Activated T-cell treated with anti-CD3 and anti-CD28 coated beads for 1 hour (primary cell): ENCODE measurements around the gene KLF11.

ENCODE experiments used
- DNase-seq: peaks from one replicate; pipeline ENCODE4 v3.0.0-alpha.2; 2020; ENCODE audit warnings: low read depth

The KLF11 gene

DNA sequence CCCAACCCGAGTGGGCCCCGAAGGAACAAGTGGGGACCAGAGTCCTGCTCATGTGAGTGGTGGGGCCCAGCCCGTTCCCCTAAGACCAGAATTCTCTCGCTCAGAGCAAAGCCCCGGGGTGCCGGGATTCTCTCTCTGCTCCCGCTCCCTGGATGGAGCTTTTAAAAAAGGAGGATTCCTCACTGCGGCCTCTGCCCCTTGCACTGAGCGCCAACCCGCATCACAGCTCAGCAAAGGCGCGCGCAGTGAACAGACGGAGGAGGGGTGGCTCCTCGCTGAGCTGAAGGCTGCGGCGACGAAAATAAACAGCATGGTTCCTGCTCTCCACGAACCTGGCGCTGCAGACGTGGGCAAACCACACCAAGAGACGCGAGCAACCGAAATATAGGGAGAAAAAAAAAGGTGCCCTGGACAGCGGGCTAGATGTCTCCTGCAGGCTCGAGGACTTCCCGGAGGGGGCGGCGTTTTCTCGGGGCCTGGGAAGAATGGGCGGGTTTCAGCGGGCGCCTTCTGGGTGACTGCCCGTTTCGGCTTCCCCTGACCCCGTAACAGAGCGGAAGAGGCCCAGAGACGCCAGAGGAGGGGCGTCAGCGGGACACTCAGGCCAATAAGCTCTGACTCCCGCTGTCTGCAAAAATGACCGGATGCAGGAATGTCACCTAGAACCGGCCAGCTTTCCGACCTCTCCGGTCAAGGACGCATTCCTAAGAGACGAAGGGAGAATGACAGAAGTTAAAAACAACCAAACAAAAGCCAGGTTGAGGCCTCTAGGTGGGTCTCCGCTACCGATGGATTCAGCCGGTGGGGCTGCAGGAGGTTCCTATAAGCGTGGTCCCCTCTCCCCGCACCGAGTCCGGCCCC is 819 bp upstream of the KLF11 start:
- peak; percentile 15 for DNase-seq

DNA sequence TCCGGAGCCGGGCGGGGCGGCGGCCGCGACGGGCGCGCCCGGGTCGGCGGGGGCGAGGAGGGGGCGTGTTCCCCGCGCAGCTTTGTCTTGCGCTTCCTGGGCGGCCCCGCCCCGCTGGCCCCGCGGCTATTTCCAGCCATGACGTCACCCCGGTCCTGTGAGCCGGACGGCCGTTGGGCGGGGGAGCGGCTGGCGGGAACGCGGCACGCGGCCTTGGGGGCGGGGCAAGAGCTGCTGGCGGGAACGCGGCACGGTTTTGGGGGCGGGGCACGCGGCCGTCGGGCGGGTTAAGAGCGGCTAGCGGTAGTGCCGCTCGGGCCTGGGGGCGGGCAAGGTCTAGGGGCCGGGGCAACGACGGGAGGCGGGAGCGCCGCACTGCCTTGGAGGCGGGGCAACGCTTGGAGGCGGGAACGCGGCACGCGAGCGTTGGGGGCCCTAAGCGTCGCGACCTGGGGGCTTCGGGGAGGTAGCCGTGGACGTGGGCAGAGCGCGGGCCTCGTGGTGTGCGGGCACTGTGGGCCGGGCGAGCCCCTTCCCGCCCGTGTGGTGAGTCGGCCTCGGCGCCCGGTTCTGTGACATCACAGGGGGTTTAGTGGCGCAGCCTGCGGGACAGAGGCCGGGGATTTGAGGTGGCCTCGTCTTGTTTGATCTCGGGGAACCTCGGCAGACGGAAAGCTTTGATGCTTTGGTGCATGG is 704 bp downstream of the KLF11 start:
- peak; percentile 97 for DNase-seq

DNA sequence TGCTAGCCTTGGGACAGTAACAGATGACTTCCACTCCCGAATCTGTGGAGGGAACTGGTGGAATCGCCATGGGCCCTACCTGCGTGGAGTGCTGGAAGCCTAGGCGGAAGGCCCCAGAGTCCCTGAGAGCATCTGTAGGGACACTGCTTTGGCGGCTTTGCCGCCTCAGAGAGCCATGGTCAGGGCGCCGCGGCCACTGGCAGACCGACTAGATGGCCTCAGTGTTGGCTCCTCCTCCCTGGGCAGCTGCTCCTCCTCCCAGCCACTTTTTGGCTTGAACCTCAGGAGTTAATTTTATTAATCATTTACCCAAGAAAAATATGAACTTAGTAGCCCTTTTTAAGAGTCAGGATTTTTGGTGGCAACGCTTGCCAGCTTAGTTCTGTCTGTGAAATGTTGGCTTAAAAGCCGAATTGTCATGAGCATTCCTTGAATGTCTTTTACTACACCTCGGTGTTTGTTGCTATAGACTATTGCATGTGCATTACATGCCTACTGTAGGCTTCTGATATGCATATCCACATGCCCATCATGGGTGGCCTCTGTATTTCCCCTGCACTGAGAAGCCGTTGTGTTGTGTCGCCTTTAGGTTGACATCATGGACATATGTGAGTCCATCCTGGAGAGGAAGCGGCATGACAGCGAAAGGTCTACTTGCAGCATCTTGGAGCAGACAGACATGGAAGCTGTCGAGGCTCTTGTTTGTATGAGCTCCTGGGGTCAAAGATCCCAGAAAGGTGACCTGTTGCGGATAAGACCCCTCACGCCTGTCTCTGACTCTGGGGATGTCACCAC is 2.4 kb downstream of the KLF11 start:
- no peak for DNase-seq

DNA sequence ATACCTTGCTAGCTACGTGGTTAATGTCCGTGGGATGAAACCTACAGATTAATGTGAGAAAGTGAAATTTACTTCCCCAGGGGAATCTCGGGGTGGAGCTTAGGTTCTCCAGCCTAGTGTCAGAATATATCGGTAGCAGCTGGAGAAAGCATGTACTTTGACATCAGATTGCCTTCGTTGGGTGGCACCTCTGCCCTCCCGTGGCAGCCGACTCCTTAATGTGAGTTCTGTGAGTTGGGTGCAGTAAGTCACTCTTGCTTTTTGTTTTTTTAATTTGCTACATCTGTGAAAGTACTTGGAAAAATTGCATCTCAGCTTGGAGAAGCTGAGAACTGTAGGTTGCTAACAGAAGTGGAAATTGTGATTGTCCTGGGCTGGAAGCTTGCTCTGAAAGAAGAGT is 3.6 kb downstream of the KLF11 start:
- no peak for DNase-seq

DNA sequence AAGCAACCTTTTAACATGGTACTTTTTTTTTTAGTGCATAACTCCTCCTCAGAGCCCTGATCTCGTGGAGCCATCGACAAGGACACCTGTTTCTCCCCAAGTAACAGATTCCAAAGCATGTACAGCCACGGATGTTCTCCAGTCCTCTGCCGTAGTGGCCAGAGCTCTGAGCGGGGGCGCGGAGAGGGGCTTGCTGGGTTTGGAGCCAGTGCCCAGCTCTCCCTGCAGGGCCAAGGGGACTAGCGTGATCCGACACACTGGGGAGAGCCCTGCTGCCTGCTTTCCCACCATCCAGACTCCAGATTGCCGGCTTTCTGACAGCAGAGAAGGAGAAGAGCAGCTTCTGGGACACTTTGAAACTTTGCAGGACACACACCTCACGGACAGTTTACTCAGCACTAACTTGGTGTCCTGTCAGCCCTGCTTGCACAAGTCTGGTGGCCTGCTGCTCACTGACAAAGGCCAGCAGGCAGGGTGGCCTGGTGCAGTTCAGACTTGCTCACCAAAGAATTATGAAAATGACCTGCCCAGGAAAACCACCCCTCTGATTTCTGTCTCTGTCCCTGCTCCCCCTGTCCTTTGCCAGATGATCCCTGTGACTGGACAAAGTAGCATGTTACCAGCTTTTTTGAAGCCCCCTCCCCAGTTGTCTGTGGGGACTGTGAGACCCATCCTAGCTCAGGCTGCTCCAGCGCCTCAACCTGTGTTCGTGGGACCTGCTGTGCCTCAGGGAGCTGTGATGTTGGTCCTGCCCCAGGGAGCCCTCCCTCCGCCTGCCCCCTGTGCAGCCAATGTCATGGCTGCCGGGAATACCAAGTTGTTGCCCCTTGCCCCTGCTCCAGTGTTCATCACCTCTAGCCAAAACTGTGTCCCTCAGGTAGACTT is 4.5 kb downstream of the KLF11 start:
- no peak for DNase-seq

DNA sequence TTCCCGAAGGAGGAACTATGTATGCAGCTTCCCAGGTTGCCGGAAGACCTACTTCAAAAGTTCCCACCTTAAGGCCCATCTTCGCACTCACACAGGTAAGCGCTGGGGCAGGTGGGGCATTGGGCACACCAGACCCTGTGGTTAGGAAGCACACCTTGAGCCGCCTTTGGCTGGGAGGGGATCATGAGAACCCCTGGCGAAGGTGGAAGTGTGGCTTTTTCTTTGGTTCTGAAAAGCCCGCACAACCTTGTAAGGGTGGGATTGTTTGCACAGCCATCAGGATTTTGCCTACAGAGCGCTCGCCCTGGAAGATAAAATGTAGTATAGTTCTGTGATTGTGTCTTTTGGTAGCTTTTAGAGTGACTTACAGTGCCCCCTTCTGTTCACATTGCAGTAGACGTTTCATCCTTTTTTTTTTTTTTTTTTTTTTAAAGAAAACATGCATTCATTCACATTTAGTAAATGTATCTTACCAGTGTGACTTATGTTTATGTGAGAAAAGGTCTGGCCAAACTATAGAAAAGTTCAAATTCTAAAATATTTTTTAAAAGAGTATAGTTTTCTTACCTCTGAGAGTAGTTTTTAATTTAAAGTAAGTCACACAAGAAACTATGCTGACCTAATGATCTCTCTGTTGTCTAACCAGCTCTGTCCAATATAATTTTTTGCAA is 5.3 kb downstream of the KLF11 start:
- DNase-seq, result no peak

DNA sequence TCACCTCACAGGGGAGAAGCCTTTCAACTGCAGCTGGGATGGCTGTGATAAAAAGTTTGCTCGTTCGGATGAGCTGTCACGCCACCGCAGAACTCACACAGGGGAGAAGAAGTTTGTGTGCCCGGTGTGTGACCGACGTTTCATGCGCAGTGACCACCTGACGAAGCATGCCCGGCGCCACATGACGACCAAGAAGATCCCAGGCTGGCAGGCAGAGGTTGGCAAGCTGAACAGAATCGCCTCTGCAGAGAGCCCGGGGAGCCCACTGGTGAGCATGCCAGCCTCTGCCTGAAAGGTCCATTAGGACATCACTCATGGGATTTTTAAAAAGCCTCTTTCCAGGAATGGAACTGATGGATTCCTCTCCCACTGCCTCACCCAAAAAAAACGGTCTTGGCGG is 8.9 kb downstream of the KLF11 start:
- DNase-seq, result no peak

DNA sequence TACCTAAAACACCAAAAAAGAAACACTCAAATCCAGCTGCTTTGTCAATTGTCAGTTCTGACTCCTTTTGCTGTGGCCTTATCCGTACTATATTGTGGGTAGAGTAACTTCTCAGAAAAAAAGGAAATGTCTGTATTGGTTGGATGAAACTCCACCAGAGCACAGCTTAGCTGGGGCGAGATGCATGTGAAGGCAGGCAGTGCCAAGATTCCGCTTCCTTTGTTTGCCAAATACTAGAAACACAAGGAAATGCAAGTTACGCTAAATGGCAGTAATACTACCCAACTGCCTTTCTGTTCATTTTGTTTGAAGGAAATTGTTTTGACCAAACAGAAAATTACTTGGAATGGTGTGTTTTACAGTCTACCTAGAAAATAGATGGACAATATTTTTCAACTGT is 10.0 kb downstream of the KLF11 start:
- no peak for DNase-seq

DNA sequence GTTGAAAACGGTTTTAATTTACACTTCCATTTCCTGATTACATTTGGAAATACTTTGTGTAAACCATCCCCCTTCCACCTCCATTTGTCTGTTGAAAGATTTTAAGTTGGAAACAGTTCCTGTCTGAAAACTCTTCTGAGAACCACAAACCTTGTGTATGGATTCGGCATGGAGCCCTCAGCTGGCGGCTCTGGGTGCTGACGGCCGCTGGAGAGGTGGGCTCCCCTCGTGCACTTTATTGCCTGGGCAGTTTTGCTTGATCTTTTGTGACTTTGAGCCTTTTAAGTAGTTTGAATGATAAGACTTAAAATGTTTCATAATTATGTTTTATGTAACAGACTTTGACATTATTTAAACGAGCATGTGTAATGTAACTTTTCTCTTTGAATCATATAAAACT is 11.1 kb downstream of the KLF11 start:
- DNase-seq, result no peak

DNA sequence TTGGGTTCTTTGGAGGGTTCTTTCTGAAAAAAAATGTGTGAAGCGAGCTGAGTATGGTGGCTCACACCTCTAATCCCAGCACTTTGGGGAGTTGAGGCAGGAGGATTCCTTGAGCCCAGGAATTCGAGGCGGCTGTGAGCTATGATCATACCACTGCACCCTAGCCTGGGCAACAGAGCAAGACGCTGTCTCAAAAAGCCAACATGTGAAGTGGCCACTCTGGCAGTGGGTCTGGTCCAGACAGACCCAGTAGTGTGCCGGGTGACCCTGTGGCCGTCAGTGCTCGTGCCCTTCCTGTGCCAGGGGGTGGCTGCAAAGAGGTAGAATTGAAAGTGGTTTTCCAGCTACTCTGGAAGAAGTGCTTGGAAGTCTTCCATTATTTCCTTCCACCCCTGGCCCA is 11.6 kb downstream of the KLF11 start:
- DNase-seq, result no peak

DNA sequence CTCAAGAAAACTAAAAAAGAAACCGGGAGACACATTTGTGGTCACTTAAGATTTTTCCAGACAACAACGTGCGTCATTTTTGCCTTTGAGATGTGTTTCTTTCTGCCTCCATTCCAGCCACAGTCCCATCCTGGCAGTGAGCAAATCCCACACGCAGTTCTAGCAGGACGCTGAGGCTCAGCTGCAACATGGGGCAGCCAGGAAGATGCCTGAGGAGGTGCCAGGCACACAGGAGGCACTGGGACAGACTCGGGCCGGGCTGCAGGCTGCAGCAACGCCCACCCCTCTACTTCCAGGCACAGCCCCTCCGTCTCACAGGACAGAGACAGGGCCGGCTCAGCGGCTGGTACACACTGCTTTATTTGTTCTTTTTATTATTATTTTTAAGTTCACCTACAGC is 13.1 kb downstream of the KLF11 start:
- DNase-seq, result no peak

DNA sequence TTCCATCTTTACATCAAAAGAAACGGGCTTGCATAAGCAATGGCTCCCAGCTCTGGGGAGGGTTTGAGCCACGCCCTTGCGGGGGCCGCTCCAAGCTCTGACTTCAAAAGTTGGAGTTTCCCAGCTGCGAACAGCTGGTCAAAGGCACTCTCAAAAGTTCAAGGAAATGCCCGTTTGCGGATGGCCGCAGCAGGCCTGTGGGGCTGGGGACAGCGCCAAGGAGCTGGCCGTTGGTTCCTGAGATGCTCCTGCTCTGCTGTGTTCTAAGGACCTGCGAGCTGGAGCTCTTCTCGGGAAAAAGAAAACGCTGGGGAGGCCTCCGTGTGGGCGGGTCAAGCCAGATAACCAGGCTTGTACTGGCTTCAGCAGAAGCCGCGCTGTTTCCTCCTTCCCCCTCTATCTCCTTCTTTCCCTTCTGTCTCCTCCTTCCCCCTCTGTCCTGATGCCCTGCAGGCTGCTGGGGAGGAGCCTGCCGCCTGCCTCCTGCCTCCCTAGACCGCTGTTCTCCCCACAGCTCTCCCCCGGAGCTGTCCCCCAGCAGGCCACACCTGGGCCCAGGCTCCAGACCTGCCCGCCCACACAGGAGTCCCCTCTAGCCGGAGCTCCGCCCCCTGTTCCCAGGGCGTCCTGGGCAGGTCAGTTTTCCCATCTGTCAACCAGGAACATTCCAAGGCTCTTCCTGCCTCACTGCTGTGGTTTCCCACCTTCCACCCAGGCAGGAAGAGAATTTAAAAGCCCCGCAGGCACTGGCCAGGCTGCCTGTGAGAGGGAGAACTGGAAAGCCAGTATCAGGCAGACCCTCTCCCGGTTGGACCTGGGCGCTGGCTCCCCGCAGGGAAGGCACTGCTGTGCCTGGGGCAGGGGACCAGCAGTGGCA is 14.1 kb downstream of the KLF11 start:
- DNase-seq, result no peak

DNA sequence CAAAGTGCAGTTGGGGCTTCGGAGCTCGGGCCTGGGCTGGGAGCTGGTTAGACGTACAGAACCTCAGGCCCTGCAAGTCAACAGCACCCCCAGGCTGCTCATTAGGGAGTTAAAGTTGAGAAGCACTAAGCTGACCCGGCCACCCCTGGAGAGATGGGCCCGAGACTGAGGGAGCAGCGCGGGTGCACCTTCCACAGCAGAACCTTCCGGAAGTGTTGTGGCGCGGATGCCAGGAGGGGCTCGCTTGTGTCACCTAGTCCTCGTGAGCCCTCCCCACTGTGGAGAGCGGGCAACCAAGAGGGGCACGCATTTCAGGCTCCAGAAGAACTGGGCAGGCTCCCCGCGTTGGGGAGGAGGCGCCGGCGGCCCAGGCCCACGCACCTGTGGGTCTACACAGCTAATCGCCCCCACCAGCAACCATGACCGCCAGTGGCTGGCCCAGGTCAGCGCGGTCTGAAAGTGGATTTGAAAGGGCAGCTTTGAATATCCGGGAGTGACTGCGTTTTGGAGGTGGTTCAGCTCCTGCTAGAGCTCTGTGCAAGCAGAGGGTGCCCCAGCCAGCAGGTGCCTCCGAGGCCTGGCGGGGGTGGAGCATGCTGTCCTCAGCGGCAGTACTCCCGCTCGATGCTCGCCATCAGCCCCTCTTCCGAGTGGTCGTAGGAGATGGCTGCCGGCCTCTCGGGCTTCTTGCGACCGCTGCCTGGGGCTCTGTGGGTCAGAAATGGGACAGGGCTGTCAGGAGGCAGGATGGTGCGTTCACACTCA is 15.1 kb downstream of the KLF11 start:
- DNase-seq, result no peak

DNA sequence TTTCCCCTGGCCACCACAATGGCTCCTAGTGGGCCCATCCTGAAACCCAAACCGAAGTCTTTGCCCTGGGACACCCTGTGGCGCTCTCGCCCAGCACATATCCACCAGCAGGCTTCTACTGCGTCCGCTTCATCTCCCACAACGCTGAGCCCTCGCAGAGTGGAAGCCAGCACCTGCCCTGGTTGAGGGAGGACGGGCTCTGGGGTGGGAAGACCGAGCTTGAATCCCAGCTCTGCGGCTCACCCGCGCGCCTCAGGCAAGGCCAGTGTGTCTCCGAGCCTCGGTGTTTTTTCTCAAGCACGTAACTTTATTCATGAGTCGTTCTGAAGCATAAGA is 15.6 kb downstream of the KLF11 start:
- DNase-seq, result no peak

DNA sequence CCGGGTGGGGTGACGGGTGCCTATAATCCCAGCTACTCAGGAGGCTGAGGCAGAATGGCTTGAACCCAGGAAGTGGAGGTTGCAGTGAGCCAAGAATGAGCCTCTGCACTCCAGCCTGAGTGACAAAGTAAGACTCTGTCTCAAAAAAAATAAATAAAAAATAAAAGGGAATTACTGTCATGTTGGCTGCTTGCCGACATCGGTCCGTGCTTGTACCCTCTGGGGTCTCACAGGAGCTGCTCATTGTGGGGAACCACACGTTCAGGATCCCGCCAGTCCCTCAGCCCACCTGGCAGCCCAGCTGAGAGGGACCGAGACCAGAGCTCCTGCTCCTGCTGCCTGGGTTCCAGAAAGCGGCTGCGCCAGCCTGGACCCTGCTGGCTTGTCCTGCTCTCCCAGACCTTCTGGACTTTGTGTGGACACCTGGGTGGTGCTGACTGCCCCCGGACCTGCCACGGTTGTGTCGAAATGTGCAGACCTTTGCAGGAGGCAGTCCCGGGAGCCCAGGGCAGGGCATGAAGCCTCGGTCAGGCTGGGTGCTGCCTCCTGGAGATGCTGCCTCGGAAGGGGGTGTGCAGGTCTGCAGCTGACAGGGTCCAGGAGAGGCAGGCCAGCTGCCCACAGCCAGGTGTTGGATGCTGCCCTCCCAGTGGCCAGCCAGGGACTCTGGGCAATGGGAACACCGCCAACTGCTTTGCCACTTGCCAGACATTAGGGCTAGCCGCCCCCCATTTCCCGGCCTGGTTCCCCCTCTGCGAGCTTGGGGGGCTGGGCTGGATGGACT is 16.4 kb downstream of the KLF11 start:
- DNase-seq, result no peak

DNA sequence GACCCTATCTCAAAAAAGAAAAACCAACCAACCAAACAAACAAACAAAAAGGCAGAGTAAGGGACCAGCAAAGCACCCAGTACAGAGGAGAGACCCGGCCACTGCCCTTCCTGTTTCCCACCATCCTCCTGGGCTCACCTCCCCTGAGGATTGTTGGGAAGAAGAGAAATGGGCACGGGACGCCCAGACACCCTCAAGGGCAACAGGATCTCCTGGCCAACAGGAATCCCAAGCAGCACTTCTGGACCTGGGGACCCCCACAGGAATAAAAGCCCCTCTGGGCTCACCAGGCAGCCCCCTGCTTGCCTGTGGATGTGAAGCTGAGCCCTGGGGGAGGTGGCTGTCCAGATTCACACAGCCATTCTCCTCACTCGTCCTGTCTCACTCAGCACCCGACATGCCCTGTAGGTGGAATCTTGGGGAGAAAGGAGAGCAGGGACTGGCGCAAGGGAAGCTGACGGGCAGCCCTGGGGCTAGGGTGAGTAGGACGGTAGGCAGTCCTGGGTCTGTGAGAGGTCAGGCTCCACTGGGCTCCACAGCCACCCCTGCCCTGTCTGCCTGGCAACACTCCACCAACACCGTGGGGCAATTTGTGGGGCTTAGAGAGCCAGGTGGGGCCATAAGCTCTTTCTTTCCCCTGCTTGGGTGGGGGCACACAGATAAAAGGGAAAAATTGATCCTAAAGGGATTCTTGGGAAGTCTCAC is 18.0 kb downstream of the KLF11 start:
- DNase-seq, result no peak

DNA sequence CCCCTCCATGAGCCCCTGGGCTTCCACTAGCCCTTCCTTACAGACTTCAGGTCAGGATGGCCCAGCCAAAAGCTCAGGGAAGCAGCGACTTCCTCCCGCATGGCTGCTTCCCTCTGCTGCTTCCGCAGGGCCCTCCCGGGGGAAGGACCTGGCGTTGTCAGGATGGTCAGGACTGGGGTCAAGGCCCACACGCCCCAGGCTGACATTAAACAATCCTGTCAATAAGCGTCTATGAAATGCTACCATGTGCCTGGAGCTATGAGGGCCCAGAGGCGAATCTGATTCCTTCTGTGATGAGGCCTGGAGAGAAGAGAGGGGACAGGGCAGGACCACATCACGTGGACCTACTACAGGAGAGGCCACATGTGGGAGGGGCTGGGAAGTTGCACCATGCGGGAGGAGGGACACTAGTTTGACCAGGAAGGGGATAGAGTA is 19.6 kb downstream of the KLF11 start:
- DNase-seq, result no peak

DNA sequence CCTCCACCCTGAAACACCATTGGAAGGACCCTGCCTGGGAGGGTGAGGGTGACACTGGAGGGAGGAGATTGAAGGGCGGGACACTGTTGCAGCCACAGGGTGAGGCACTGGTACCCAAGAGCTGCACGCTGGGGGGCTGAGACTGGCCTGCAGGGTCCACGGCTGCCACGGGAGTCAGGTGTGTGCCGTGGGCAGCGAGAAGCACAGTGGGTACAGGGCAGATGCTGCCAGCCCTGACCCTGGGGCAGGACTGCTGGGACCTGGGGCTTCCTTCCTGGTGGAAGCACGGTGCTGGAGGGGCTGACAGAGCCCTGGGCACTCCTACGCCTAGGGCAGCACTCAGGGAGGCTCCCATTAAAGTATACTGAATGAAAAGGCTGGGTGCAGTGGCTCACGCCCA is 20.2 kb downstream of the KLF11 start:
- no peak for DNase-seq
